A673 (cell line): ENCODE results near the gene NBPF14.
"Not testable (repeated sequence)": the region's sequence is repeated elsewhere in the genome, so short reads cannot be mapped to it uniquely, and the experiment has no call there.

Source experiments
- EZH2 ChIP-seq: fragments of 200-600 bp; sonication (generic); IDR thresholded peaks from 2 replicates; pipeline ENCODE4 v1.6.1; 2017; ENCODE audit warnings: borderline replicate concordance, low read depth, mild to moderate bottlenecking, mixed read lengths, antibody characterized with exemption, low read length; ENCODE audit not compliant: poor library complexity, severe bottlenecking
- TF ChIP-seq, protein P1 (sequence below): fragments of 300-800, 200-600 bp; sonication (generic); conservative IDR thresholded peaks from 2 replicates; pipeline ENCODE4 v1.5.1; 2017; ENCODE audit warnings: low read depth, mild to moderate bottlenecking, antibody characterized with exemption, low read length, moderate library complexity, mixed read lengths

- TF ChIP-seq, protein P1, sequence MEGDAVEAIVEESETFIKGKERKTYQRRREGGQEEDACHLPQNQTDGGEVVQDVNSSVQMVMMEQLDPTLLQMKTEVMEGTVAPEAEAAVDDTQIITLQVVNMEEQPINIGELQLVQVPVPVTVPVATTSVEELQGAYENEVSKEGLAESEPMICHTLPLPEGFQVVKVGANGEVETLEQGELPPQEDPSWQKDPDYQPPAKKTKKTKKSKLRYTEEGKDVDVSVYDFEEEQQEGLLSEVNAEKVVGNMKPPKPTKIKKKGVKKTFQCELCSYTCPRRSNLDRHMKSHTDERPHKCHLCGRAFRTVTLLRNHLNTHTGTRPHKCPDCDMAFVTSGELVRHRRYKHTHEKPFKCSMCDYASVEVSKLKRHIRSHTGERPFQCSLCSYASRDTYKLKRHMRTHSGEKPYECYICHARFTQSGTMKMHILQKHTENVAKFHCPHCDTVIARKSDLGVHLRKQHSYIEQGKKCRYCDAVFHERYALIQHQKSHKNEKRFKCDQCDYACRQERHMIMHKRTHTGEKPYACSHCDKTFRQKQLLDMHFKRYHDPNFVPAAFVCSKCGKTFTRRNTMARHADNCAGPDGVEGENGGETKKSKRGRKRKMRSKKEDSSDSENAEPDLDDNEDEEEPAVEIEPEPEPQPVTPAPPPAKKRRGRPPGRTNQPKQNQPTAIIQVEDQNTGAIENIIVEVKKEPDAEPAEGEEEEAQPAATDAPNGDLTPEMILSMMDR = not testable (repeated sequence)
- not testable (repeated sequence) for TF ChIP-seq EZH2
Measured at GRCh38 chr1:148595911-148596310, at the start of gene NBPF14.
